Activated CD8-positive, alpha-beta memory T cell treated with anti-CD3 and anti-CD28 coated beads, Interleukin-2, amount 50 U/mL, for 24 hours (primary cell): ENCODE measurements around the gene LUM.

Experiments used
- DNase-seq: peaks from one replicate; pipeline ENCODE4 v3.0.0-alpha.2; 2020; ENCODE audit errors: extremely low read depth

Gene LUM

DNA sequence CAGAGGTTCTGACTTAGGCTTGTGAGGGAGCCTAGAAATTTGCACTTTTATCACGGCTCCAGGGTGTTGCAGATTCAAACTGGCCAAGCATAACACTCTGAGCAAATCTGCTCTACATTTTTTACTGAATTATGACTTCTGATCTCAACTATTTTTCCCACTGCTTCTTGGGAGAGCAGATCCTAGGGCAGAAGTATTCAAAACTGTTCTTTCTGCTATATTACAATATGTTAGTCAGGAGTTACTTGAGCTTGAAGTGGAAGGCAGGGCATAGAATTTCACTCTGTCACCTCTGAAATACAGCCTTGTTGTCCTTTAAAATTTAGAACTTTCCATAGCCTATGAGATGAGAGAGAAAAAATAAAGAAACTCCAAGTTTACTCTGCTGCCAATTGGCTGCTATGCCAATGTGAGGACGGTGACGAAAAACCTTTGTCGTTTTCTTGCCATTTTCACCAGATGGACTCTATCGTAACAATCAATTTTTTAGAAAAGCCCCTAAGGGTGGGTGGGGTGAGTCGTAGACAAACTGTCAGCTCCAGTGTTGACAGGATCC lies 37.1 kb downstream of the LUM start:
- DNase-seq = no peak

DNA sequence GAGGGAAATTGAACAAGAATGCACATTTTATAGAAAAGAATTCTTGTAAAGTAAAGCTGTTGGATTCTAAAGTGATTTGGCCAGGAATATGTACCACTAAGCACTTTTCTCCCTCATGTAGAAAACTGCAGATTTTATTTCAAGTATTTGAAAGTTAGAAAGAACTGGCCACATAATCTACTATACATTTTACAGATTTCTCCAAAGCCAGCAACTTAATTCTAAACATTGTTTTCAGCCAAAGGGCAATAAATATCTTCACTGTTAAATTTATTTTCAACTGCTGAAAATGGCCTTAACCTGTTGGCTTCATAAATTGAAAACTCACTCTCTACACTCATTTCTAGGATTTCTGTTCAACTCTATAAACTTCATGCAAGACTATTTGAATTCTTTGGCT lies 37.9 kb downstream of the LUM start:
- DNase-seq = no peak

DNA sequence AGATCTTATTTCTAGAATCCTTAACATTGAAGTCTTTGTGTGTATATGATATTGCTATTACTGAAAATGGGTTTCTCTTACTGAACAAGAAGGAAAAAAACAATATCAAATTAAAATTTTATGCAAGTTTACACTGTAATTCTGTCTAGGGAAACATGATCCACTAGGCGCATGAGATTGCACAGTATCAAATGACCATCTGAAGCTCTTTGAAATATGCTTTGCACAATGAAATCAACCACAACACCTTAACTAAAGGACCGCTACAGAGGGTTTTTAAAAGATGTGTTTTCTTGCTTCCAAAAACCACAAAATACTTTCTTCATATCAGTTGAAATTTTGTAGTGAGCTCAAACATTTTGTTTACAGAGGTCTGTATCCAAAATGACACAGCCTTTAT lies 38.4 kb downstream of the LUM start:
- DNase-seq = no peak

DNA sequence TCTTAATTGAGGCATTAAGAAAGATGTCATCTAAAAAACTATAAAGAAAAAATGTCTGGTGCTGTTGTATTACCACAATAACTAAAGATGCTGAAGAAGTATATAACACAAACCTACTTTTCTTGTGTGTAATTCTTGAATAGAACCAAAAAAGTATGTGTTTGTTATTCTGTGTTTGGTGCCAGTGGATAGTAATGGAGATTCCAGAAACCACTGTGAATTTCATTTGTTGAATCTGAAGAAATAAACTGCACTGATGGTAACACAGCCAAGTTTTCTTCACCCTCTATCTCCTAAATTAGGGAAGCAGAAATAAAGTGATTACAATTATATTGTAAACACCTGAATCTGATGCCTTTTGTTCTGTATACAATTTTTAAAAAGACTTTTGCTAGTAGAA lies 40.4 kb downstream of the LUM start:
- DNase-seq = no peak

DNA sequence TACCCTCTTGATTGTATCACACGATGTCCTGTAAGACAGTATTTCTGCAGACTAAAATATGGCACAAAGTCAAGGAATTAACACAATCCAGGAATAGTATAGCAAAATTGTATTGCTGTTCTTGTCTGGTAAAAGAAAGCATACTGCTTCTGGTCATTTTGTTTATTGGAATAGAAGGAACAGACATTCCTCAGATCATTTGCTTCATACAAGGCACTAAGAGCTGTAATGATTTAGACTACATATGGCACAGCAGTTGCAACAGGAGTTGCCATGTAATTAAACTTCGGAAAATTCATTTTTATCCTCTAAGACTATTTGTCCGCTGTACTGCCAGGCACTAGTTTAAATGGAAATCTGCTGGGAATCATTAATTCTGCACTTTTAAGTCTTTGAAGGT lies 45.9 kb downstream of the LUM start:
- no peak for DNase-seq

DNA sequence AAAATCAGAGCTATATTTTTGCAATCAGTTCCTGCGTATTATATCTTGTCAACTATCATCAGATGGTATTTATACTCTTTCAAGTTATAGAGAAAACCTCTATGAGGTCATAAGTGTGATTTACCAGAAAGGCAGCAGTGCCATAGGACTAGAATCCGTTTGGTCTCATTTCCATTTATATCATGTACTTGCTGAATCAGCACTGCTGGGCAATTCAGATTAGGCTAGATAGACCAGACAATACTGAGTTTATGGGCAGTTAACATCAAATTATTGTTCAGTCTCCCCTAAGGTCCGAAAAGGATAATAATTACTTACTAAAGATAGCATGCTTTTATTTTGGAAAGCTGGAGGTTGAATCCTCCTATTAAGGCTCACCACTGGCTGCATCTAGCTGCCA lies 46.7 kb downstream of the LUM start:
- DNase-seq = no peak

DNA sequence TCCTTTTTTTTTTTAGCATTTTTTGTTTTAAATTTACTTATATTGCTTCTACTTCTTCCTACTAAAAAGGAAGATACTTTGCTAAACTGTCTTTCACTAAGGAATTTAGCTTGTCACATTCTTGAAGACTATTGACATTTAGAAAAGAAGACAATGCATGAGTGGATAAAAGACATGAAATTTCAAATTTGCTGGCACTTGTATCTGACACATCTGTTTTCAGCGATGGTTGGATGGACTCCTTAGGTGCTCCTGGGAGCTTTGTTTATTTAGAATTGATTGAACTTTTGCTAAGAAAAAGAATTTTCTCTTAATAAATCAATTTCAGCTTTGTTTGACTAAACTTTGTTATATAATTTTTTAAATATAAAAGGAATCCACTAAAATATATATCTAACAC lies 50.2 kb downstream of the LUM start:
- no peak for DNase-seq

DNA sequence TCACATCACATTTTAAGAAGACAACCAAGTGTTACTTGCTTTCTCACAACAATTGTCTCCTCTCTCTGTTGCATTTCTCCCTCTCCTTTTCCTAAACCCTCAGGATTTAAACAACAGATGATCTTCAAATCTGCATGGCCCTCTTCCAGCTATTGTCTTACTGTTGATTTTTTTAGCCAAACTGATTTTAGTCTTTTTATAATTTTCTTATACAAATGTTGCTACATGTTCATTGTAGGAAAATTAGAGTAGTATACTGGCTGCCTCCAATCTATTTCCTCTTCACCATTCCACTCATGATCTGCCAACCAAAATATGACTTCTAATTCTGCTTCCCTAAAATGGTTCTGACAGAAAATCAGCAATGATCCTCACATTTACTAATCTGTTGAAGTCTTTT lies 52.1 kb downstream of the LUM start:
- no peak for DNase-seq

DNA sequence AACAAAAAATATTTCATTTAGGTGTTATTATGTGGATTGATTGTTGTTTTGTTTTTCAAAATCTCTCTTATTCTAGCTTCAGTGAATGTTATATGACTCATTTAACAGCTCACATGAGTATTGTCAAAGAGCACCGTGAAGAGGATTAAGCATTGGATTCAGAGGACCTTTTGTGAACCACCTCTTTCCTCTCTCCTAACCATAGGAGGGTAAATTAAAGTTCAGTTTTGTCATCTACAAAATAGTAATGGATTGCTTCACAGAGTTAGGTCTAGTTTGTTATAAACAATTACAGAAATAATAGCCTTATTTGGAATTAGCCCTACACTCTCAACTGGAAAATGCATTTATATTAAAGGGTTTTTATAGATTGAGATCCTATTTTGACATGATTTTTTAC lies 52.5 kb downstream of the LUM start:
- DNase-seq = no peak

DNA sequence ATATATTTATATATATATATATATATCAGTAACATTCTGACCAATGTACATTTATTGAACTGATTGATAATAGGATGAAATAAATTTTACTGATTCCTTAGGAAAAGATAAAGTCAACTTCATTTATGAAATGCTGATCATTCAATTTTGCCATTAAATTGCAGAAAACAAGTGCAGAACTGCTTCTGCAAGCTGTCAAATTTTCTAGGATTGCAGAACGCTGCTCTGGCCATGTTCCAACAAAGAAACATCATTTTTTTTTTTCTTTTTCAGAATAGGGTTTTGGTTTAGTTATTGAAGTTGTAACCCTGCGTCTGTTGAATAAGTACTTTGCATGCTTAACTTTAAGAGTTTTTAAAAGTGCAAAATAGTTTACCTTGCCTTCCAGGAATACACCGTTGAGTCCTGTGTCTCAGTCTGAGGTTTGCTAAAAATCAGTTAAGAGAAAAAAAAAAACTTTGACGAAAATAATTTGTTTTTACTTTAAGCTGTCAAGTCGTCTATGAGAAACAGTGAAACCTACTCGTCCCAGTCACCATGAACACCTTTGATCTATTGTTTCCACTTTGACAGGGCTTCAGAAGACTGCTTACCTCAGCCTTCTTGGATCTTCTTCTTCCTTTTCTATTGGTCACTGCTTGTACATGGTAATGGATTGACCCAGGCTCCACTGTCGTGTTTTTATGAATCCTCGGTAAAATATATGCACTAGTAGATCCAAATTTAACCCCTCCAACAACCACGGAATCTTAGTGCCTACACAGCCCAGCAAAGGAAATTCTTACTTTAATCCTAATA lies 53.7 kb downstream of the LUM start, which contains the start of gene KERA:
KERA (minus strand) TSS at position 657 of the 798 bp plus-strand sequence. CDS start 1,743 bp downstream, outside the sequence.
- no peak for DNase-seq

DNA sequence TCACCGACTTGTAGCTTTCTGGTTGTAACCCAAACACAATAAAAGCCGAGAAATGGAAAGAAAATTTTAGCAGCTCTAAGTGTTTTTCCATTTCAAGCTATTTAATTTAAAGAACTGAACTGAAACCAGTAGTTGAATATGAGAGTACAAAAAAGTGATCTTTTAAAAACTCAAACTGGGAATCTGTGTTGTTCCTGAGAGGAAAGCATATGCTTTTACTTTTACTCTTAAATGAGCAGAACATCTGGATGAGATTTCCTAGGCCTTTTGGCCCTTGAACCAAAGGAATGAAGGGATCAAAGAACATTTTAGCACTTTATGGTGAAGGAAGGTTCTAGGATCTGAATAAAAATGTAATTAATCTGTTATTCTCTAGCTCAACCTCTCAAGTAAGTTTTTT lies 54.8 kb downstream of the LUM start:
- DNase-seq = no peak

DNA sequence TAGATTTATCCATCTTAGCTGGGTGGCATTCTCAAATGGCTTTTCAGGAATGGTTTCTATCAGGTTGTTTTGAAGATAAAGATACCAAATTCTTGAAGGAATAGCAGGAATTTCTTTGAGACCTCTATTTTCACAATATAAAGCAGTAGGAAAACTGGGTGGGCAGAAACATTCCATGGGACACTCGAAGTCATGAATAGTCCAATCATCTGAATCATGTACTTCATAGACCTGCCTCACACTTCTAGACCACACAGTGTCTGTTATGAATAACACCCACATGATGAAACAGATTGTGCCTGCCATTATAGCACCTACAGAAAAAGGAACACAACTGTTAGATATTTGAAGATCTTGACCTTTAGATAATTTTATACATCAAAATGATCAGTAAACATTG lies 55.3 kb downstream of the LUM start:
- DNase-seq = no peak

DNA sequence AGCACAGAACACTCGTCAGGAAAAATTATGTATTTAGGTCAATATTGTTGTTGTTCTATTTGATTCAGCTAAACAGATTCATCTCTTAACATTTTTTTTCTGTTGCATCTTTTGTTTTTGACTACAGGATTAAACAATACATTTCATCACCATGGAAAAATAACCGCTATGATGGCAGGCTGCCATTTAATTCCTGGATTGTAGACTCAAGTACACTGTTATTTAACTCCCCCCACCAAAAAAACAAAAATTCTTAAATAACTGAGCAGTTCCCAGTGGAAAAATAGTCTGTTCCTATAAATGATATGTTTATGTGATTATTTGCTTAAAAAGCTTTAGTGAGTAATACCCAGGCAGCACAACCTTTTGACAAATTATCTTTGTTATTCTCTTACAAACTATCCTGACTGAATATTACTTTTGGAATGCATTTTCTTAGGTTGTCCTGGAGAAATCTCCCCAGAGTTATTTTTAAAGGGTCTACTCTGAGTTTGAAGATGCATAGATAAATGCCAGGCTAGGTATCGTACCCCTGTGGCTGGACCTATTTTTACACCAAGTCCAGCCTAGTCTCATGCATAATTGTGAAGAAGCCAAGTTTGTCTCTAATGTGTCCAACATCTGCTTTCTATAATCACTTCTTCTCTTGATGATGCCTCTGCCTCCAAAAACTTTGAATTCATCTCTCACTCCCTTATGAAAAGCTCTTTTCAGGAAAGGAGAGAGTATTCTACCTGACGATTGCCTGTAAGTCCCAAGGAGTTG lies 57.2 kb downstream of the LUM start:
- no peak for DNase-seq
